Prostate gland (tissue), 2 donors: ENCODE results near the gene ENTPD7. TPM values are rescaled to one million over a fixed set of nuclear protein-coding genes. Genes with fewer than 3 reads are reported as not detected.

ENCODE experiments used
- DNase-seq: peaks from one replicate; pipeline ENCODE4 v3.0.0-alpha.2; 2019; ENCODE audit warnings: low spot score
- H3K27ac ChIP-seq, 2 donors: fragments of 200-600 bp; sonication (generic); 2 replicates each; pipeline ENCODE4 v1.5.1; 2017 to 2019
- H3K27me3 ChIP-seq: fragments of 200-600 bp; sonication (generic); replicated peaks from 2 replicates; pipeline ENCODE4 v1.5.1; 2019; ENCODE audit not compliant: insufficient read depth
- H3K36me3 ChIP-seq, 2 donors: fragments of 200-600 bp; sonication (generic); 1 replicate in 1 of 2; 2 replicates in 1 of 2; pipeline versions ENCODE4 v1.5.1 to v1.8.1; 2017 to 2019
- H3K4me1 ChIP-seq: fragments of 200-600 bp; sonication (generic); replicated peaks from 2 replicates; pipeline ENCODE4 v1.5.1; 2019
- H3K4me3 ChIP-seq, 2 donors: fragments of 200-600 bp; sonication (generic); 2 replicates each; pipeline ENCODE4 v1.5.1; 2017 to 2019
- H3K9me3 ChIP-seq: fragments of 200-600 bp; sonication (generic); 2 replicates; pipeline ENCODE4 v1.5.1; 2017
- CTCF ChIP-seq, 4 experiments: fragments of 200-600 bp in 2 of 4; fragments of 450-650 bp in 2 of 4; sonication (generic) in 2 of 4; IDR thresholded peaks; 1 replicate in 3 of 4; 2 replicates in 1 of 4; pipeline ENCODE4 v1.5.1; 2016 to 2019; ENCODE audit warnings: antibody characterized with exemption in 4 of 4, mild to moderate bottlenecking in 2 of 4, moderate library complexity in 2 of 4
- POLR2A ChIP-seq: fragments of 450-650 bp; IDR thresholded peaks from one replicate; pipeline ENCODE4 v1.6.1; 2016; ENCODE audit warnings: antibody characterized with exemption, mild to moderate bottlenecking
- POLR2AphosphoS5 ChIP-seq: sonication (generic); formaldehyde crosslinking; IDR thresholded peaks from one replicate; pipeline ENCODE4 v1.6.1; 2017; ENCODE audit warnings: antibody characterized with exemption
- WGBS: methylation state at CpG from one replicate; pipeline ENCODE4 v1.1.5; 2018; 5-methylcytosine and 5-hydroxymethylcytosine counted together
- intact Hi-C: fragments of 100-400 bp; cut with DNase I; formaldehyde crosslinking; loops from one replicate; pipeline ENCODE4 v1.14.2; 2022
- total RNA-seq, 2 donors: library from RNA; depleted of rRNA; stranded (reverse); fragments of >200 nt; gene quantifications; one replicate each; pipeline ENCODE4 v1.1.0, GENCODE V29; 2016

Gene ENTPD7
- total RNA-seq, 2 donors from 2014 or later = 8.1 to 17.4 TPM

GRCh38 chr10:99647601-99648151, 11.6 kb upstream of the ENTPD7 start:
- no peak overlapping the region for H3K4me3 ChIP-seq
- no peaks in the 10 kb centered on the region for H3K36me3 ChIP-seq
- H3K27me3 ChIP-seq = no peaks in the 10 kb centered on the region
- no peaks in the 10 kb centered on the region for H3K4me1 ChIP-seq
- DNase-seq = no peak
- intact Hi-C loops = no loop called here
- H3K9me3 ChIP-seq = no peaks in the 10 kb centered on the region
- TF ChIP-seq POLR2AphosphoS5 = no peak
- no peak for TF ChIP-seq POLR2A
- no peak for TF ChIP-seq CTCF (IDR thresholded peaks at IDR 0.05)
- no peak overlapping the region for H3K27ac ChIP-seq
- 84% methylated on average over 2 of the region's 2 CpGs for WGBS

DNA sequence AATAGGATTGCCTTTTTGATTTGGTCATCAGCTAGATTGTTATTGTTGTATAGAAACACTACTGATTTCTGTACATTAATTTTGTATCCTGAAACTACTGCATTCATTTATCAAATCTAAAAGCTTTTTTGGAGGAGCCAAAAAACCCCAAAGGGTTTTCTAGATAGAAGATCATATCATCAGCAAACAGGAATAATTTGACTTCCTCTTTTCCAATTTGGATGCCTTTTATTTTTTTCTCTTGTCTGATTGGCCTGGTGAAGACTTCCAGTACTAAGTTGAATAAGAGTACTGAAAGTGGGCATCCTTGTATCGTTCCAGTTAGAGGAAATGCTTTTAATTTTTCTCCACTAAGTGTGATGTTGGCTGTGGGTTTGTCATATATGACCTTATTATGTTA, 10.6 kb upstream of the ENTPD7 start:
- Histone ChIP-seq H3K4me3 (no peak overlapping the region), H3K9me3 (no peaks in the 10 kb centered on the region), H3K27ac (no peak overlapping the region), H3K36me3 (no peaks in the 10 kb centered on the region), H3K27me3 (no peaks in the 10 kb centered on the region), H3K4me1 (no peaks in the 10 kb centered on the region)
- DNase-seq = no peak
- TF ChIP-seq POLR2AphosphoS5 (no peak), POLR2A (no peak)
- intact Hi-C loops = no loop called here
- 0% methylated on average over 1 of the region's 1 CpG for WGBS

DNA sequence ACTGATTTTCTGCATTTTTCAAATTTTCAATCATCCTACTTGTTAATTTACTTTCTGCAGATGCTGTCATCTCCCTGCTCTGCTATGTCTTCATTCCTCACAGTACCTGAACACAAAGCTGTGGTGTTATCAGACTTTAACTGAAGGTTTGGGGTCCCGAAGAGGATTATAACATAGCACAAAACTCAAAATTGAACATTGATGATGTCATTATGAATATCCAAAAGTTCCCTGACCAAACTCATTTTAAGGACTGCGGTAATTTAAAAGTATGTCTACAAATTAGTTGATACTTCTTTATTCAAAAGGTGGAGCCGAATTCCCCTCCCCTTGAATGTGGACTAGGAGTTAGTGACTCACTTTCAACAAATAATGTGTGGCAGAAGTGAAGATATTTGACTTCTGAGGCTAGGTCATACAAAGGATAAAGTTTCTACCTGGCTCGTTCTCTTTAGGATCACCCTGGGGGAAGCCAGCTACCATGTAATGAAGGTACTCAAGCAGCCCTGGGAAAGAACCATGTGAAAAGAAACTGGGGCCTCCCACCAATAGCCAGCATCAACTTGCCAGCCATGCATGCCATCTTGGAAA, 6.4 kb upstream of the ENTPD7 start:
- no peak for TF ChIP-seq CTCF (IDR thresholded peaks at IDR 0.05)
- no peak for TF ChIP-seq POLR2A
- TF ChIP-seq POLR2AphosphoS5 = no peak
- Histone ChIP-seq H3K27me3 (no peaks in the 10 kb centered on the region), H3K4me3 (no peak overlapping the region), H3K9me3 (no peaks in the 10 kb centered on the region), H3K4me1 (no peaks in the 10 kb centered on the region), H3K27ac (no peak overlapping the region), H3K36me3 (no peaks in the 10 kb centered on the region)
- 83% methylated on average over 4 of the region's 4 CpGs for WGBS
- intact Hi-C loops = no loop called here
- DNase-seq = no peak

DNA sequence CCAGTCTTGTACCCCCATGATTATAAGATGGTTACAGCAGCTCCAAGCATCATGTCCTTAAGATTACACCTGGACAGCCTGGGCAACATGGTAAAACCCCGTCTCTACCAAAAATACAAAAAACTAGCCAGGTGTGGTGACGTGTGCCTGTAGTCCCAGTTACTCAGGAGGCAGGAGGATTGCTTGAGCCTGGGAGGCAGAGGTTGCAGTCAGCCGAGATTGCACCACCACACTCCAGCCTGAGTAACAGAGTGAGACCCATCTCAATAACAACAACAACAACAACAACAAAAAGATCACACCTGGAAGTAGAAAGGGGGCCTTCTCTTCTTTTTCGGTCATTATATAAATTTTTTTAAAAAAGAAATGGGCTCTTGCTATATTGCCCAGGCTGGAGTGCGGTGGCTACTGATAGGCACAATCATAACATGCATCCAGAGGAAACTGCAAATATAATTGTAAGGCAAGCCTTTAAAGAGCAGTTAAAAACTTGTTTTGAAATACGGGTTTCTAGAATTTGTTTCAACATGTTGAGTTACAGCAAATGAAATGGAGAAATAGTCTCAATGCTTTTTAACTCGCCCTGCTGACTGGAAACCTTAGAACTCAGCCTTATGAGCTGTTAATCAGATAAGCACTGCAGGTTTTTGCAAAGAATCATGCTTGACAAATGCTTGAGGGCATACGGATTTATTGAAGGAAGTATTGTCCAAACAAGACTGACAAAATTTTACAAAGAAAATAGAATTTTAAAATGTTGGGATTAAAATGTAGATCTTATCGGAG, 4.7 kb upstream of the ENTPD7 start:
- WGBS = 56% methylated on average over 9 of the region's 9 CpGs
- peak overlapping the region in 1 of 2 donors; percentile 21 for H3K27ac ChIP-seq
- H3K9me3 ChIP-seq = no peaks in the 10 kb centered on the region
- no peaks in the 10 kb centered on the region for H3K27me3 ChIP-seq
- DNase-seq = peak; percentile 49
- H3K4me1 ChIP-seq = no peaks in the 10 kb centered on the region
- no peak overlapping the region for H3K4me3 ChIP-seq
- no peaks in the 10 kb centered on the region for H3K36me3 ChIP-seq
- TF ChIP-seq CTCF (IDR thresholded peaks at IDR 0.05) = no peak
- no peak for TF ChIP-seq POLR2A
- TF ChIP-seq POLR2AphosphoS5 = peak; percentile 73
- intact Hi-C loops = no loop called here

DNA sequence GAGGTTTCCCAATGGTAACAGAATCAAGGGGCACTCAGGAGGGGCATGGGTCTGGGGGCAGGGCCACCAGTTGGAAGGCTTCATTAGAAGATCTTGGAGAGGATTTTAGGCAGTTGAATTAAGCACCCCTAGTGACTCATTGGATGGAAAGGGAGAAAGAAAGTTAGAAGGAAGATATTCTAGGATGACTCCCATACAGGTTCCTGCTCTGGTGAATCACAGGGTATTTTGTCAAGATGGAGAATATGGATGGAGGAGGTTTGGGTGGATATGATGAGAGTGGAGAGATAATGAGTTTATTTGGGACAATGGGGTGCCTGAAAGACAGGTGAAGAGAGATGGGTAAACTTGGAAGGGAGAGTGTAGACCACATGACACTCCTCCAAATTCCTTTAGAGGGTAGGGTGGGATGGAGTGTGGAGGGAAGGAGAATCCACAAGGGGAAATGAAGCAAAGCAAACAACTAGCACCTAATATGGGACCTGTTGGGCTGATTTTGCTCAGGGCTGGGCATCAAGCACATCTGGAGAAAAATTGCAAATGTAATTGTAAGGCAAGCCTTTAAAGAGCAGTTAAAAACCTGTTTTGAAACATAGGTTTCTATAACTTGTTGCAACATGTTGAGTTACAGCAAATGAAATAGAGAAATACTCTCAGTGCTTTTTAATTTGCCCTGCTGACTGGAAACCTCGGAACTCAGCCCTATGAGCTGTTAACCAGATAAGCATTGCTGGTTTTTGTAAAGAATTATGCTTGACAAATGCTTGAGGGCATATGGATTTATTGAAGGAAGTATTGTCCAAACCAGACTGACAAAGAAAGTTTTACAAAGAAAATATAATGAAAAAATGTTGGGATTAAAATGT, 2.9 kb upstream of the ENTPD7 start:
- Histone ChIP-seq H3K27me3 (no peaks in the 10 kb centered on the region), H3K9me3 (no peaks in the 10 kb centered on the region), H3K4me3 (no peak overlapping the region), H3K27ac (peak overlapping the region; percentile 32 to 41), H3K4me1 (no peaks in the 10 kb centered on the region), H3K36me3 (no peaks in the 10 kb centered on the region)
- WGBS = 0% methylated on average over 1 of the region's 1 CpG
- no peak for TF ChIP-seq POLR2A
- TF ChIP-seq POLR2AphosphoS5 = peak; percentile 47
- DNase-seq = peak; percentile 5
- intact Hi-C loops = no loop called here
